ENCODE data around the gene SEMA4C.

Gene SEMA4C

DNA sequence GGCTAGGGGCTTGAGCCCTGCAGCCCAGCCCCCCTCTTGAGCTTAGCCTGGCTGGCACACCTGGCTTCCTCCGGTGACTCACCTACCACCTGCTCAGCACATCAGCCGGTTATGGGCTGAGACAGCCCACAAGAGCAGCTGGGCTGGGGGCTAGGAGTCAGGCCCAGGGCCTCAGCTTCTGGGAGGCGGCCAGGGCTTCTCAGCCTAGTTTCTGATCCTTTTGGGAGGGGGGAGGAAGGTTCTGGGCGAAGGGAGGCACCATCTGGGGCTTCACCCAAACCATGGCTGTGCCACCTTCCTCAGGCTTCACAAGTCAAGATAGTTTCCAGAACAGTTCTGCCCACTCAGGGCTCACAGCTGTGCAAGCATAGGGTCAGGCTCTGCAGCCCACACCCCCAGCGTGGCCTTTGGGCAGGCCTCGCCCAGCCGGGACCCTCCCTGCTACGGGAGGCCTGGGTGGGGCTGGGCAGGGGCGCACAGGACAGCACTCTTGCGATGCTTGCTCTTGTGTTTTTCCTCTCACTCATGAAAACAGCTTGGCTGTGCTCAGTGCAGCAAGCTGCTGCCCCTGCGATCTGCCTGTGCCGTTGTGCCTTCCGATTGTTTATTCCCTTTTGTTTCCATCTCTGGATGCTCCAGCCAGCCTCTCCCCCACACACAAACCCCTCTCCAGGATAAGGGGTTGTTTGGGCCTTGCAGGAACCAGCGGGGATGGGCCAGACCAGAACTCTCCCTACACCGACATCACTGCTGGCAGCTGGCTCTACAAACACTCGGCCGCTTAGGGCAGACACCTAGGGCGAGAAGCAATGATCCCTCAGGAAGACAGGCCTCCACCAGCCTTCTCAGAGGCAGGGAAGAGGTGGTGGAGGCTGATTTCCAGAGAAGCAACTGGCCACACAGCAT, 26.1 kb upstream of the SEMA4C start:
- Histone ChIP-seq H3K4ac (ENCODE audit: low read depth in 1 of 2, low read length in 2 of 2) (no peak overlapping the region), H2AFZ (ENCODE audit: low read depth, low read length) (no peak overlapping the region), H3K27me3 (ENCODE audit: control insufficient read depth in 1 of 2, insufficient read depth in 1 of 2, low read length in 2 of 2) (peaks cover 0 to 4% of the 10 kb centered on the region in 2 experiments), H3K18ac (ENCODE audit: low read depth in 1 of 2, low read length in 2 of 2) (peak overlapping the region; percentile 4 to 19), H2BK15ac (ENCODE audit: low read depth, poor library complexity, severe bottlenecking) (peak overlapping the region; percentile 73), H2BK5ac (ENCODE audit: low read depth, low read length, poor library complexity, severe bottlenecking) (no peak overlapping the region), H4K8ac (ENCODE audit: low read length) (no peak overlapping the region), H3K27ac (ENCODE audit: low read length, poor library complexity, severe bottlenecking) (no peak overlapping the region), H3K4me2 (ENCODE audit: low read length, poor library complexity, severe bottlenecking) (no peak overlapping the region), H3K23ac (ENCODE audit: low read length in 2 of 2) (peak overlapping the region in 1 of 2 experiments; percentile 49), H3K79me1 (replicated peaks; ENCODE audit: low read length, poor library complexity, severe bottlenecking) (no peaks in the 10 kb centered on the region), H3K9me3 (ENCODE audit: control insufficient read depth, low read length) (no peaks in the 10 kb centered on the region), H2AK5ac (ENCODE audit: low read length, severe bottlenecking) (no peak overlapping the region), H3K36me3 (ENCODE audit: control insufficient read depth in 1 of 2, insufficient read depth in 2 of 2, low read depth in 1 of 2, low read length in 2 of 2) (no peaks in the 10 kb centered on the region), H3K14ac (ENCODE audit: low read length in 2 of 2) (no peak overlapping the region), H3K4me1 (ENCODE audit: control insufficient read depth, insufficient read depth, low read depth, low read length) (peaks cover 20% of the 10 kb centered on the region), H3K9ac (ENCODE audit: low read length) (no peak overlapping the region), H3K4me3 (ENCODE audit: insufficient read depth in 1 of 2, low read depth in 1 of 2, low read length in 2 of 2) (no peak overlapping the region), H2BK12ac (ENCODE audit: low read length in 2 of 2) (peak overlapping the region in 1 of 2 experiments; percentile 68), H4K91ac (ENCODE audit: low read length) (no peak overlapping the region), H2BK120ac (ENCODE audit: low read depth, low read length) (no peak overlapping the region)
- 76% methylated on average over 17 of the region's 18 CpGs for WGBS
- DNase-seq, result no peak

GRCh38 chr2:96895032-96895745, 25.3 kb upstream of the SEMA4C start:
- Histone ChIP-seq H3K27ac (ENCODE audit: low read length, poor library complexity, severe bottlenecking) (no peak overlapping the region), H2BK5ac (ENCODE audit: low read depth, low read length, poor library complexity, severe bottlenecking) (no peak overlapping the region), H2BK120ac (ENCODE audit: low read depth, low read length) (no peak overlapping the region), H4K8ac (ENCODE audit: low read length) (no peak overlapping the region), H2BK12ac (ENCODE audit: low read length in 2 of 2) (peak overlapping the region in 1 of 2 experiments; percentile 68), H3K4me2 (ENCODE audit: low read length, poor library complexity, severe bottlenecking) (no peak overlapping the region), H3K9me3 (ENCODE audit: control insufficient read depth, low read length) (no peaks in the 10 kb centered on the region), H2AFZ (ENCODE audit: low read depth, low read length) (no peak overlapping the region), H3K4me1 (ENCODE audit: control insufficient read depth, insufficient read depth, low read depth, low read length) (peaks cover 20% of the 10 kb centered on the region), H3K4me3 (ENCODE audit: insufficient read depth in 1 of 2, low read depth in 1 of 2, low read length in 2 of 2) (no peak overlapping the region), H3K14ac (ENCODE audit: low read length in 2 of 2) (no peak overlapping the region), H4K91ac (ENCODE audit: low read length) (peak overlapping the region; percentile 18), H3K79me1 (replicated peaks; ENCODE audit: low read length, poor library complexity, severe bottlenecking) (no peaks in the 10 kb centered on the region), H3K27me3 (ENCODE audit: control insufficient read depth in 1 of 2, insufficient read depth in 1 of 2, low read length in 2 of 2) (peaks cover 0 to 4% of the 10 kb centered on the region in 2 experiments), H3K18ac (ENCODE audit: low read depth in 1 of 2, low read length in 2 of 2) (peak overlapping the region in 1 of 2 experiments; percentile 4), H2BK15ac (ENCODE audit: low read depth, poor library complexity, severe bottlenecking) (no peak overlapping the region), H3K4ac (ENCODE audit: low read depth in 1 of 2, low read length in 2 of 2) (no peak overlapping the region), H3K9ac (ENCODE audit: low read length) (no peak overlapping the region), H3K36me3 (ENCODE audit: control insufficient read depth in 1 of 2, insufficient read depth in 2 of 2, low read depth in 1 of 2, low read length in 2 of 2) (no peaks in the 10 kb centered on the region), H3K23ac (ENCODE audit: low read length in 2 of 2) (no peak overlapping the region), H2AK5ac (ENCODE audit: low read length, severe bottlenecking) (no peak overlapping the region)
- no peak for DNase-seq
- 95% methylated on average over 10 of the region's 10 CpGs for WGBS

DNA sequence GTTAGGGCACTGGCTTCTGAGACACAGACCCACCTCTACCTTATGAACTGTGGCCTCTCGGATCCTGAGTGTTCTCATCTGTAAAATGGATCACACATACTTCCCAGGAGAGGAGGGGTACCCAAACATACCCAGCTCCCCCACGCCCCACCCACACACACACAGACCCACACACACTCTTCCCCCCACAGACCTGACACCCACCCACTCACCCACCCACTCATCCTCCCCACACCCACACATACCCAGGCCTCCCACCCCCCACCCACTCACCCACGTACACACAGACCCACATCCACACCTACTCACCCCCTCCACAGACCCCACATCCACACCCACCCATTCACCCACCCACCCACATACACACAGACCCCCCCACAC, 24.3 kb upstream of the SEMA4C start:
- H2AK5ac ChIP-seq (ENCODE audit: low read length, severe bottlenecking), result no peak overlapping the region
- H3K79me1 ChIP-seq (replicated peaks; ENCODE audit: low read length, poor library complexity, severe bottlenecking), result no peaks in the 10 kb centered on the region
- H3K36me3 ChIP-seq (ENCODE audit: control insufficient read depth in 1 of 2, insufficient read depth in 2 of 2, low read depth in 1 of 2, low read length in 2 of 2), result no peaks in the 10 kb centered on the region
- no peak overlapping the region for H2BK5ac ChIP-seq (ENCODE audit: low read depth, low read length, poor library complexity, severe bottlenecking)
- H3K9me3 ChIP-seq (ENCODE audit: control insufficient read depth, low read length), result no peaks in the 10 kb centered on the region
- no peak overlapping the region for H3K4me3 ChIP-seq (ENCODE audit: insufficient read depth in 1 of 2, low read depth in 1 of 2, low read length in 2 of 2)
- no peak overlapping the region for H3K4ac ChIP-seq (ENCODE audit: low read depth in 1 of 2, low read length in 2 of 2)
- no peak overlapping the region for H3K9ac ChIP-seq (ENCODE audit: low read length)
- no peak overlapping the region for H3K27ac ChIP-seq (ENCODE audit: low read length, poor library complexity, severe bottlenecking)
- peaks cover 18% of the 10 kb centered on the region for H3K4me1 ChIP-seq (ENCODE audit: control insufficient read depth, insufficient read depth, low read depth, low read length)
- no peak overlapping the region for H2AFZ ChIP-seq (ENCODE audit: low read depth, low read length)
- no peak overlapping the region for H2BK15ac ChIP-seq (ENCODE audit: low read depth, poor library complexity, severe bottlenecking)
- no peak overlapping the region for H3K23ac ChIP-seq (ENCODE audit: low read length in 2 of 2)
- H3K4me2 ChIP-seq (ENCODE audit: low read length, poor library complexity, severe bottlenecking), result no peak overlapping the region
- H3K18ac ChIP-seq (ENCODE audit: low read depth in 1 of 2, low read length in 2 of 2), result peak overlapping the region; percentile 4 to 30
- peak overlapping the region; percentile 73 for H4K91ac ChIP-seq (ENCODE audit: low read length)
- peak overlapping the region; percentile 37 to 88 for H2BK12ac ChIP-seq (ENCODE audit: low read length in 2 of 2)
- H3K27me3 ChIP-seq (ENCODE audit: control insufficient read depth in 1 of 2, insufficient read depth in 1 of 2, low read length in 2 of 2), result peaks cover 0 to 4% of the 10 kb centered on the region in 2 experiments
- no peak overlapping the region for H2BK120ac ChIP-seq (ENCODE audit: low read depth, low read length)
- no peak overlapping the region for H4K8ac ChIP-seq (ENCODE audit: low read length)
- DNase-seq, result no peak
- H3K14ac ChIP-seq (ENCODE audit: low read length in 2 of 2), result no peak overlapping the region
- 94% methylated on average over 2 of the region's 3 CpGs for WGBS
